HCT116 (cell line): Measurements from ENCODE around the gene NT5C3B. TPM values are rescaled to one million over a fixed set of nuclear protein-coding genes. Genes with fewer than 3 reads are reported as not detected.

Experiments used
- ATAC-seq: fragments of 200-7000 bp; cut with Tn5 transposase; 2 replicates; pipeline ENCODE4 v1.9.1; 2020; ENCODE audit warnings: mild to moderate bottlenecking, moderate library complexity
- BruUV-seq: library from RNA; stranded (reverse); fragments of 400-500 nt; replicated peaks from 2 replicates; lab custom pipeline; 2021; lab: Mats Ljungman, UMichigan
- CTCF ChIA-PET: fragments of 300-600 bp; sonication (Branson Sonifier 250); formaldehyde crosslinking; loops from one replicate; lab custom pipeline; 2021; ENCODE audit warnings: antibody characterized with exemption; lab: Charles Lee
- POLR2A ChIA-PET: fragments of 300-600, 350-600 bp; sonication (Branson Sonifier 250); formaldehyde crosslinking; loops from one replicate; lab custom pipeline; 2021; ENCODE audit warnings: antibody characterized with exemption; lab: Charles Lee
- RAD21 ChIA-PET, 2 experiments: fragments of 300-600 bp; sonication (Branson Sonifier 250); formaldehyde crosslinking; loops; one replicate each; lab custom pipeline; 2023; ENCODE audit warnings: low total read pairs in 2 of 2; ENCODE audit not compliant: uncharacterized antibody in 2 of 2, unreplicated experiment in 2 of 2, low non-redundant PET in 1 of 2; lab: Charles Lee
- DNase-seq: peaks from one replicate; pipeline ENCODE4 v3.0.0-alpha.2; 2010; ENCODE audit warnings: low read depth, low spot score
- H2AFZ ChIP-seq: fragments of 200-600 bp; shearing (Covaris generic), sonication (generic); 2 replicates; pipeline ENCODE4 v1.6.1; 2017; ENCODE audit warnings: low read depth, mixed run types, mixed read lengths, antibody characterized with exemption, low read length; ENCODE audit not compliant: poor library complexity, severe bottlenecking
- H3K27ac ChIP-seq: 2 replicates; pipeline ENCODE4 v1.5.1; 2012; ENCODE audit warnings: low read depth, low read length
- H3K27me3 ChIP-seq: fragments of 200-600 bp; sonication (generic); 2 replicates; pipeline ENCODE4 v1.6.1; 2016; ENCODE audit warnings: mixed run types, low read length, mixed read lengths; ENCODE audit not compliant: insufficient read depth
- H3K36me3 ChIP-seq, 2 experiments: fragments of 200-500 bp in 1 of 2; fragments of 200-600 bp in 1 of 2; sonication (Bioruptor generic) in 1 of 2; sonication (generic) in 1 of 2; 2 replicates each; pipeline versions ENCODE4 v1.5.1 to v1.6.1; 2014 to 2016; ENCODE audit warnings: low read length in 2 of 2, inconsistent platforms in 1 of 2, mixed read lengths in 1 of 2, mixed run types in 1 of 2; ENCODE audit not compliant: insufficient read depth in 2 of 2, control insufficient read depth in 1 of 2
- H3K4me1 ChIP-seq, 2 experiments: fragments of 200-600 bp in 1 of 2; sonication (generic) in 1 of 2; 2 replicates each; pipeline versions ENCODE4 v1.5.1 to v1.6.1; 2012 to 2017; ENCODE audit warnings: low read length in 2 of 2, inconsistent platforms in 1 of 2, mild to moderate bottlenecking in 1 of 2, mixed read lengths in 1 of 2, mixed run types in 1 of 2, moderate library complexity in 1 of 2; ENCODE audit not compliant: insufficient read depth in 2 of 2, control insufficient read depth in 1 of 2
- H3K4me2 ChIP-seq: fragments of 200-600 bp; sonication (generic); 2 replicates; pipeline ENCODE4 v1.6.1; 2017; ENCODE audit warnings: mixed run types, low read length, mixed read lengths
- H3K4me3 ChIP-seq, 2 experiments: fragments of 200-600 bp in 1 of 2; sonication (generic) in 1 of 2; replicated peaks in 1 of 2; 2 replicates each; pipeline ENCODE4 v1.5.1; 2011 to 2016; ENCODE audit warnings: low read length in 2 of 2, control low read depth in 1 of 2, low read depth in 1 of 2, mild to moderate bottlenecking in 1 of 2, mixed read lengths in 1 of 2, mixed run types in 1 of 2
- H3K79me2 ChIP-seq: fragments of 200-600 bp; sonication (generic); 2 replicates; pipeline ENCODE4 v1.6.1; 2017; ENCODE audit warnings: mild to moderate bottlenecking, mixed run types, low read length, moderate library complexity, mixed read lengths; ENCODE audit not compliant: insufficient read depth
- H3K9ac ChIP-seq: fragments of 200-600 bp; sonication (generic); 2 replicates; pipeline ENCODE4 v1.6.1; 2016; ENCODE audit warnings: low read length, mixed read lengths
- H3K9me2 ChIP-seq: fragments of 200-600 bp; sonication (generic), shearing (Covaris generic); 2 replicates; pipeline ENCODE4 v1.6.1; 2017; ENCODE audit warnings: mixed run types, mild to moderate bottlenecking, moderate library complexity; ENCODE audit not compliant: insufficient read depth
- H3K9me3 ChIP-seq, 2 experiments: fragments of 200-500 bp in 1 of 2; fragments of 200-600 bp in 1 of 2; sonication (Bioruptor generic) in 1 of 2; sonication (generic) in 1 of 2; 2 replicates each; pipeline ENCODE4 v1.6.1; 2014 to 2017; ENCODE audit warnings: low read length in 2 of 2, mixed read lengths in 2 of 2, inconsistent platforms in 1 of 2, low read depth in 1 of 2, mild to moderate bottlenecking in 1 of 2, mixed run types in 1 of 2, moderate library complexity in 1 of 2; ENCODE audit not compliant: control insufficient read depth in 1 of 2, insufficient read depth in 1 of 2
- H4K20me1 ChIP-seq: fragments of 200-600 bp; sonication (generic), shearing (Covaris generic); 2 replicates; pipeline ENCODE4 v1.6.1; 2017; ENCODE audit warnings: mixed run types, mild to moderate bottlenecking, moderate library complexity; ENCODE audit not compliant: insufficient read depth
- CTCF ChIP-seq, 3 experiments: fragments of 200-600 bp in 1 of 3; sonication (generic) in 1 of 3; IDR thresholded peaks in 2 of 3; conservative IDR thresholded peaks in 1 of 3; 2 replicates each; pipeline ENCODE4 v1.5.1; 2012 to 2017; ENCODE audit warnings: low read depth in 2 of 3, low read length in 2 of 3, antibody characterized with exemption in 1 of 3, borderline replicate concordance in 1 of 3, control low read depth in 1 of 3, mild to moderate bottlenecking in 1 of 3, mixed read lengths in 1 of 3, mixed run types in 1 of 3, moderate library complexity in 1 of 3; ENCODE audit not compliant: insufficient read depth in 1 of 3
- ELF1 ChIP-seq: IDR thresholded peaks from 2 replicates; pipeline ENCODE4 v1.6.1; 2012; ENCODE audit warnings: low read depth, borderline replicate concordance
- EZH2 ChIP-seq: fragments of 200-600 bp; sonication (generic); IDR thresholded peaks from 2 replicates; pipeline ENCODE4 v1.6.1; 2017; ENCODE audit warnings: antibody characterized with exemption, mixed run types
- EZH2phosphoT487 ChIP-seq: fragments of 200-600 bp; IDR thresholded peaks from 2 replicates; pipeline ENCODE4 v1.6.1; 2018; ENCODE audit warnings: antibody characterized with exemption, borderline replicate concordance
- JUND ChIP-seq: IDR thresholded peaks from 2 replicates; pipeline ENCODE4 v1.6.1; 2012
- RAD21 ChIP-seq: IDR thresholded peaks from 2 replicates; pipeline ENCODE4 v1.6.1; 2012; ENCODE audit warnings: low read depth, mild to moderate bottlenecking
- SRF ChIP-seq: IDR thresholded peaks from 2 replicates; pipeline ENCODE4 v1.6.1; 2012; ENCODE audit warnings: low read depth
- ZFX ChIP-seq: fragments of 450-650 bp; IDR thresholded peaks from 2 replicates; pipeline ENCODE4 v1.6.1; 2017
- intact Hi-C: fragments of 100-400 bp; cut with micrococcal nuclease; formaldehyde crosslinking; loops from 2 replicates; pipeline ENCODE4 v1.10.0; 2022
- total RNA-seq: library from RNA; stranded (reverse); gene quantifications from one replicate; pipeline ENCODE4 v1.2.1, GENCODE V29; 2021; ENCODE audit not compliant: unreplicated experiment

Gene NT5C3B
- total RNA-seq, 1 experiment from 2014 or later, result 110 TPM

- H2AFZ ChIP-seq, result no peak overlapping the region
- H3K9ac ChIP-seq, result no peak overlapping the region
- no TSS peak for BruUV-seq
- ChIA-PET RAD21 (no interaction called here), CTCF (no interaction called here), POLR2A (no interaction called here)
- no peak for TF ChIP-seq CTCF (IDR thresholded peaks at IDR 0.05 in 2 of 3, conservative IDR thresholded peaks at IDR 0.05 in 1 of 3; ENCODE audit: borderline replicate concordance in 1 of 3, insufficient read depth in 1 of 3, low read depth in 2 of 3, low read length in 2 of 3)
- no peak for TF ChIP-seq ELF1
- no peak for TF ChIP-seq RAD21
- no peak for TF ChIP-seq EZH2phosphoT487
- no peak for TF ChIP-seq SRF
- TF ChIP-seq JUND, result no peak
- TF ChIP-seq ZFX, result no peak
- no peak for TF ChIP-seq EZH2
- H3K4me2 ChIP-seq, result no peak overlapping the region
- H3K9me2 ChIP-seq, result no peaks in the 10 kb centered on the region
- DNase-seq, result no peak
- ATAC-seq, result no peak
- peaks cover 57 to 86% of the 10 kb centered on the region in 2 experiments for H3K4me1 ChIP-seq
- intact Hi-C loops, result no loop called here
- H4K20me1 ChIP-seq, result no peaks in the 10 kb centered on the region
- peaks cover 84% of the 10 kb centered on the region for H3K79me2 ChIP-seq
- no peak overlapping the region for H3K4me3 ChIP-seq
- 0 out of 2 replicates have a peak overlapping the region, but pooled peaks have one; percentile 8 for H3K27ac ChIP-seq
- H3K9me3 ChIP-seq, result no peaks in the 10 kb centered on the region
- no peaks in the 10 kb centered on the region for H3K36me3 ChIP-seq
- no peaks in the 10 kb centered on the region for H3K27me3 ChIP-seq
These were observed 54.5 kb downstream of the NT5C3B start for GRCh38 chr17:41781404-41782110.
